ENCODE measurements around the gene SPC24.

DNA sequence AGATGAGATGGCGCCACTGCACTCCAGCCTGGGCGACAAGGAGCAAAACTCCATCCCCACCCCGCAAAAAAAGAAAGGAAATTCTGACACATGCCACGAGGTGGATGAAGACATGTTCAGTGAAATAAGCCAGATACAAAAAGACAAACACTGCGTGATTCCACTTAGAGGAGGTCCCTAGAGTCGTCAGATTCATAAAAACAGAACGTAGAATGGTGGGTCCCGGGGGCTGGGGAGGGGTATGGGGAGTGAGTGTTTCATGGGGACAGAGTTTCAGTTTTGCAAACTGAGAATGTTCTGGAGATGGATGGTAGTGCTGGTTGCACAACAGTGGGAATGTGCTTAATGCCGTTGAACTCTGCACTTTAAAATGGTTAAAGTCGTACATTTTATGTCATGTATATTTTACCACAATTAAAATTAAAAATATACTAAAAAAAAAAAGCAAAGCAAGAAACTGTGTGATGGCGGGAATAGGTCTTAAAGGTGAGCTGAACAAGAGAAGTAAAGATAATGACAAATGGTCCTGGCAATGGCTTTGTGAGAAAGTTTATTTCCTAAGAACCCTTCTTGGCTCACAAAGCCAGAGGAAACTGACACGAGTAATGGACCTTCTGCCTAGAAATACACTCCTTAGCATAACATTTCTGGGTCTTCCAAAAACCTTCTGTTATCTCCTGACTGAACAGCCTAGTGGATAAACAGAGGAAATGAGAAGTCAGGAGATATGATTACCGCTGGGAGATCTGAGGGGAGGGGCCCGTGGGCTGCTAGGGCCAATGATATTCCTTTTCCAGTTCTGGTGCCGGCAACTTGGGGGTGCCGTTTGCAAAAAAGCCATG lies 4.2 kb upstream of the SPC24 start:
- TF ChIP-seq, protein P1, sequence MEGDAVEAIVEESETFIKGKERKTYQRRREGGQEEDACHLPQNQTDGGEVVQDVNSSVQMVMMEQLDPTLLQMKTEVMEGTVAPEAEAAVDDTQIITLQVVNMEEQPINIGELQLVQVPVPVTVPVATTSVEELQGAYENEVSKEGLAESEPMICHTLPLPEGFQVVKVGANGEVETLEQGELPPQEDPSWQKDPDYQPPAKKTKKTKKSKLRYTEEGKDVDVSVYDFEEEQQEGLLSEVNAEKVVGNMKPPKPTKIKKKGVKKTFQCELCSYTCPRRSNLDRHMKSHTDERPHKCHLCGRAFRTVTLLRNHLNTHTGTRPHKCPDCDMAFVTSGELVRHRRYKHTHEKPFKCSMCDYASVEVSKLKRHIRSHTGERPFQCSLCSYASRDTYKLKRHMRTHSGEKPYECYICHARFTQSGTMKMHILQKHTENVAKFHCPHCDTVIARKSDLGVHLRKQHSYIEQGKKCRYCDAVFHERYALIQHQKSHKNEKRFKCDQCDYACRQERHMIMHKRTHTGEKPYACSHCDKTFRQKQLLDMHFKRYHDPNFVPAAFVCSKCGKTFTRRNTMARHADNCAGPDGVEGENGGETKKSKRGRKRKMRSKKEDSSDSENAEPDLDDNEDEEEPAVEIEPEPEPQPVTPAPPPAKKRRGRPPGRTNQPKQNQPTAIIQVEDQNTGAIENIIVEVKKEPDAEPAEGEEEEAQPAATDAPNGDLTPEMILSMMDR (IDR thresholded peaks at IDR 0.05), result no peak
- TF ChIP-seq POLR2AphosphoS5 (IDR thresholded peaks at IDR 0.05; ENCODE audit: insufficient read depth in 1 of 2, low read depth in 1 of 2), result peak in 1 of 2 donors; percentile 58
- TF ChIP-seq POLR2A (IDR thresholded peaks at IDR 0.05), result no peak

All from vagina (tissue), 2 donors.